ENCODE data around the gene TMEM117.
A peak's percentile ranks its signal among the peaks of the same experiment; 100 is the strongest.
"Not testable (repeated sequence)": the region's sequence is repeated elsewhere in the genome, so short reads cannot be mapped to it uniquely, and the experiment has no call there.

TMEM117 gene

DNA sequence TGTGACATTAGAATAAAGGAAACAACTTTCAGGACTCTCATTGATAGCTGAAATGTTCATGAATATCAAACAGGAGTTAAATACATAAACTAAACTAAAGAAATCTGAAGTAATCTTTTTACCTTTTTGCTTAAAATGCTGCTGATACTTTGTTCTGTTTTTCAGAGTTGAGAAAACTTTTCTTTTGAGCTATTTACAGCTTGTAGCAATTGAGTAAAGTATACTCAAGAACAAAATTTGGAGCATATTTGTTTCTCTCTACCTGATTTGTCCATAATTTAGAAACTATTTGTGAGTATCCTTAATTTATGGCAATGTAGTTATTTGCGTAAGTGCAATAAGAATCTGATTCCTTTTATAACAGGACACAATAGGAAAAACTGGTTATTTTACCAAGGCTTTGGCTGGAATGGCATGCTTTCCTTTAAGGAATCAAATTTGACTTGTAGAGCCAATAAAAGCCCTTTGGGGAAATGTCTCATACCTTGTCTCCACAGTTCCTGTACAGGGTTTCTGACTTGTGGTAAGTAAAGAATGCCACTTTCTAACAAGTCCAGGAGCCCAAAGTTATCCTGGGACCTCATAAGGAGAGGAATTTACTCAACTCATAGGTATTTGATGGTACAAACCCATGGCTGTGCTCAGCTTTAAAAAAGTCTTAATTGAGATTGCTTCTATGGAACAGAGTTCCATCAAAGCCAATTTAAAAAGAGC is 195.7 kb downstream of the TMEM117 start:
- peak; percentile 1 for DNase-seq

DNA sequence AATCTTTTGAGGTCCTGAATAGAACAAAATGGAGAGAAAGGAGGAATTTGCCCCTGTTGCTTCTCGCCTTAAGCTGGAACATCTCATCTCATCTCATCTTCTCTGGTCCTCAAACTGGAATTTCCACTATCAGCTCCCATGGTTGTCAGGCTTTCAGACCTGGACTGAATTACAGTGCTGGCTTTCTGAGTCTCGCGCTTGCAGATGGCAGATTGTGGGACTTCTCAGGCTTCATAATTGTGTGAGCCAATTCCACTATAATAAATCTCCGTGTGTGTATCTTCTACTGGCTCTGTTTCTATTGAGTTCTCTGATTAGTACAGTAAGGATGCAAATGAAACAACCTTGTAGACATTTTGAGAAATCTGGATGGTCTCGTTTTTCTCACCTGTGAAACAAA is 199.0 kb downstream of the TMEM117 start:
- no peak for DNase-seq

DNA sequence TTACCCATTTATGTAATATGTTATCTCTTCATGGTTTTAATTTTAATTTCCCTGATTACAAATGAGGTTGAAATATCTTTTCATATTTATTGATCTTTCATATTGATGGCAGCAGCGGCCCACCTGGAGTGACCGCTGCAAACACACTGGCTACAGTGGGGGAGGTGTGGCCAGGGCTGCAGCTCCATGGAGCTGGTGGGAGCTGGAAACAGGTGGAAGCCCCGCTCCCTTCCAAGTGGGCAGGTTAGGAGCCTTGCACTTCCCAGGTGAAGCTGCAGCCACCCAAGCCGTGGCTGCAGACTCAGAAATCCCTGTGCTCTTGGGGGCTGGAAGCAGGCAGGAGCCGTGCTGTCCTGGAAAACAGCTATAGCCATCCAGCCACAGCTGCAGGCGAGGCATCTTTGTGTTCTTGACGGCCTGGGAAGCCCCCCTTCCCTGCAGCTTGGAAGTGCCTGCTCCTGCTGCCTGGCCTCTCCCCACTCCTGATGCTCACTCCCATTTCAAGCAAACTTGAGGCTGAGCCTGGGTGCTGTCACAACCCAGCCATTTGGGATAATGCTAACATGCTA is 201.1 kb downstream of the TMEM117 start:
- no peak for DNase-seq

- no peak for DNase-seq
These were observed 202.5 kb downstream of the TMEM117 start for GRCh38 chr12:44038411-44038810.

DNA sequence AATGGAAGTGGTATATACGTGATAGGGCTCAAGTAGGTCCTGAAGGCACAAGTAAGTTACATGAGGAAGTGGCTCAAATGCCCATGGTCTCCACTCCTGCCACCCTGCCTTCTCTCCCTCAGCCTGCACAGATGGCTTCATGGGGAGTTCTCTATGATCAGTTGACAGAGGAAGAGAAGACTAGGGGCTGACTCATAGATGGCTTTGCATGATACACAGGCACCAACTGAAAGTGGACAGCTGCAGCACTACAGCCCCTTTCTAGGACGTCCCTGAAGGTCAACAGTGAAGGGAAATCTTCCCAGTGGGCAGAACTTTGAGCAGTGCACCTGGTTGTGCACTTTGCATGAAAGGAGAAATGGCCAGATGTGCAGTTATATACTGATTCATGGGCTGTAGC is 208.6 kb downstream of the TMEM117 start:
- DNase-seq: not testable (repeated sequence)

GRCh38 chr12:44046732-44047417 is 211.0 kb downstream of the TMEM117 start:
- DNase-seq: no peak

DNA sequence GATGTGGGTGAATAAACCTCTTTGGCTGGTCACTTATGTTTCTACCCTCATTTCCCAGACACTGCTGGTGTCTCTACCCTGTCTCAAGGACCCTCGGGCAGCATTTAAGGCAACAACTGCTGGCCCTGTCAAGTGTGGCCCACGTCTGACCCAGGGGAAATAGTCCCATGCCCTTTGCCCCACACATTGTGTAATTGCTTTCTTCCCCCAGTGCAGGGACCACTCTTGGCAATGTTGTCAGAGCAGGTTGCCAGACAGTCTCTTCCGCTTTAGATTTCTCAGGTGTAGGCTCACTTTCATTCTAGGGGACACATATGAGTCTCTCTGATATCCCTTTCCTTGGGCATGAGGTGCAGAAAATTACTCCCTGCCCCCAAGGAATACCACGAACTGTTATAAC is 216.7 kb downstream of the TMEM117 start:
- no peak for DNase-seq

DNA sequence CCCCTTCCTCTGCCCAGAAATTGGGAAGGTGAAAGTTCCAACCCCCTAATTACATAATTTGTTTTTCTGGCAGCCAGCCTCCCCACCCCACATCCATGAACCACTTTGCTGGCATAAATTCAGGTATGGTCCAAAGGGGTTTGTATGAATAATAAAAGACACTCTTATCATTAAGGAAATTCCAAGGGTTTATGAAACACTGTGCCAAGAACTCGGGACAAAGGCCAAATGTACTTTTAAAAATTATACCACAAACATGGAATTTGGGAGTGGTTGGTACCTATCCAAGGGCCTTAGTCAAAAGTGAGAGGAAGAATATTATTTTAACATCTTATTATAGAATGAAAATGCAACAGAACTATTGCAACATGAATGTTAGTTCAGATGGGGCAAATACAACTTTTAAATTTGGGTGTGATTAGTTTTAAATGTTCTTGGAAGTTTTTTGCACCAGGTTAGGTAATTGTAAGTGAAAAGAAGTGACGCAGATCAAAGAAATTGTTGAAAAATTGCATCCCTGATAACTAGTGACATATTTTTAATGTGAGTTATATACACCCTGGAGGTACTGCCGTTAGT is 217.8 kb downstream of the TMEM117 start:
- DNase-seq: no peak

DNA sequence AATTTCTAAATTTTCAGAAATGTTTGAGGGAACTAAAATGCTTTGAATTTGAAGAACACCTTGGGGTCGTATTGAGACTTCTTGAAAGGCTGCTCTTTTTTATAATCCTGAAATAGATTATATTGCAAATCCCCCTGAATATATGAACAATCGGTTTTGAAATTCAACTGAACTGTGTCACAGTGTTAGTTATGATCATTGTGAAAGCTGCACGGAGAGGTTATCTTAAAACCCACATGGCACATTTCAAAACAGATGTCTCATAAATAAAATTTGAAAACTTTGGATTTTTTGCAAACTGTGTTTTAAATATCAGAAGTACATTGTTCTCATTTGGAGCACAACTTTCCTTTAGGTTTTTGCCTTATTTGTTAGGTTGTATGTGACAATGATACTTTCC is 218.4 kb downstream of the TMEM117 start:
- DNase-seq: no peak

GRCh38 chr12:44058366-44058765 is 222.5 kb downstream of the TMEM117 start:
- DNase-seq: no peak

DNA sequence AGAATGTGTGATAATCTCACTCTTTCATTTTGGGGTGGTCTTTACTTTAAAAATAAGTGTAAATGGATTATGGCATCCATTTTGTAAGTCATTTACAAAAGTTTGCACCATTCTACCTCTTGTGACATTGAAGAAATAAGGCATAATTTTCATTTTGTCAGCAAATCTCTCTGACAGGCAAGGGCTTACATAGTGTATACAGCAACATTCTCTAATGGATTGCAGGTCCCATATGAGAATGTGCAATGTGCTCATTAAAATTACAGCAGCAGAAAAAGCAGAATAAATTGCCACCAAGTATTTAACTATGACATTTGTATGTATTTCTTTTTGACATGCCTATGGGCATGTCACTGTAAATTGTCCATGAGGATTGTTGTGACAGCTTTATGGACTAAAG is 223.6 kb downstream of the TMEM117 start:
- DNase-seq: no peak

- DNase-seq: no peak
These were observed 227.8 kb downstream of the TMEM117 start for GRCh38 chr12:44063671-44064070.

- DNase-seq: no peak
These were observed 241.0 kb downstream of the TMEM117 start for GRCh38 chr12:44076871-44077270.

DNA sequence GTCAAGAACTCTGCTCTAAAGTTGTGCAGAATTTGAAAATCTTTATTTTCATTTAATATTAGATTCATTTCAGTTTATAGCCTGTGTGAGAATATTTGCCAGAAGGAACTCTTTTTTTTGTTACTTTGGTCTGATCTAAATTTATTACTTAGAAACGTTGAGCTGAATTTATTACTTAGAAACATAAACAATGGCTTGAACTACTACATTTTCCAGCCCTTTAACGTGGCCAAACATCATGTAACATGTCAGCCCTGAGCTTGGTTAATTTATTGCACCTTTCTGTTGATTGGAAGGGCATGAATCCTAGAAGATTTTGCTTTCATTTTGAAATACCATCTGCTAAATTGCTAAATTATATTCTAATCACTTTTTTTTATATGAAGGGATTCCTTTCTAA is 241.4 kb downstream of the TMEM117 start:
- DNase-seq: no peak

GRCh38 chr12:44078273-44078672 is 242.4 kb downstream of the TMEM117 start:
- DNase-seq: no peak

GRCh38 chr12:44088647-44089046 is 252.8 kb downstream of the TMEM117 start:
- no peak for DNase-seq

DNA sequence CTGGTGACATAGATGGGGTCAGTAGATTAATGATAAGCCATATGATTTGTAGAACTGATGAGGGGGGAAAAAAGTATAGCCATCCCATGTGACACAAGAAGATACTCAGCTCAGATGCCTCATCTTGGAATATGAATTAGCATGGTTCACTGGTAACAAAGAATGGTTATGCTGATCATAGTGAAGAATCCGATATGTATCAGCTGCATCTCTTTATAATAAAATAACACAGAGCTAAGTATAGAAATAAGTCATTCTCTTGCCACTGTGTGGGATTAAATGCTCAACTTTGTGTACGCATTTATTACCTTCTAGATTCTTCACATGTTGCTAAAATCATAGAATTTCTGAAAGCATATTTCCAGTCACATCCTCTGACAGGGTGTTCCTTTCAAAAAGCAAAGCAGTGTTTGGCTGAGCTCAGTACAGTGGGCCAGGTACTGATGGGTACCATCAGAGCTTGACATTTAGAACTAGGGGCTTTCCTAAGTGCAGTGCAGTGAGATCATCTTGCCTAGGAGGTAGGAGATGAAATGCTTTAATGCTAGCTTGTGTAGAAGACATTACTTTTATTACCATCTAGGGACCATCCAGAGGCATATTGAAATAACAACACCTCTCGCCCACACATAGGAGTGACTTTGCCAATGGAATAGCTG is 256.2 kb downstream of the TMEM117 start:
- no peak for DNase-seq

GRCh38 chr12:44098786-44099185 is 262.9 kb downstream of the TMEM117 start:
- no peak for DNase-seq

- DNase-seq: no peak
These were observed 263.6 kb downstream of the TMEM117 start for GRCh38 chr12:44099486-44099885.

- no peak for DNase-seq
These were observed 264.4 kb downstream of the TMEM117 start for GRCh38 chr12:44100264-44100663.

- DNase-seq: no peak
These were observed 265.6 kb downstream of the TMEM117 start for GRCh38 chr12:44101475-44101874.

GRCh38 chr12:44114906-44115305 is 279.0 kb downstream of the TMEM117 start:
- no peak for DNase-seq

GRCh38 chr12:44117337-44117736 is 281.5 kb downstream of the TMEM117 start:
- no peak for DNase-seq
